ENCODE results near the gene LEFTY2.

- no peak for TF ChIP-seq CTCF (IDR thresholded peaks at IDR 0.05; ENCODE audit: low read length)
- TF ChIP-seq EZH2 (IDR thresholded peaks at IDR 0.05; ENCODE audit: borderline replicate concordance, low read length), result no peak
Observed at GRCh38 chr1:225981714-225982113, 40.7 kb upstream of the LEFTY2 start.

All from OCI-LY1 (cell line).